OCI-LY1 (cell line): ENCODE results near the gene FA2H.

Experiments used
- H2AFZ ChIP-seq: fragments of 200-600 bp; sonication (generic), shearing (Covaris generic); 2 replicates; pipeline ENCODE4 v1.6.0; 2014; ENCODE audit warnings: antibody characterized with exemption, mild to moderate bottlenecking, low read length
- H3F3A ChIP-seq: fragments of 200-600 bp; sonication (generic), shearing (Covaris generic); 2 replicates; pipeline ENCODE4 v1.6.0; 2014; ENCODE audit warnings: mild to moderate bottlenecking, antibody characterized with exemption, low read length, moderate library complexity; ENCODE audit not compliant: insufficient read depth
- H3K27ac ChIP-seq: fragments of 200-600 bp; sonication (generic); 2 replicates; pipeline ENCODE4 v1.5.1; 2014; ENCODE audit warnings: low read length, mixed run types, mild to moderate bottlenecking, low read depth; ENCODE audit not compliant: poor library complexity, severe bottlenecking
- H3K27me3 ChIP-seq: fragments of 200-600 bp; sonication (generic); 2 replicates; pipeline ENCODE4 v1.6.0; 2014; ENCODE audit warnings: antibody characterized with exemption, mild to moderate bottlenecking, low read length, moderate library complexity; ENCODE audit not compliant: insufficient read depth
- H3K36me3 ChIP-seq: fragments of 200-600 bp; sonication (generic); 2 replicates; pipeline ENCODE4 v1.6.1; 2014; ENCODE audit warnings: mild to moderate bottlenecking, antibody characterized with exemption, low read length, moderate library complexity, mixed read lengths; ENCODE audit not compliant: insufficient read depth
- H3K4me1 ChIP-seq: fragments of 200-600 bp; sonication (generic); 2 replicates; pipeline ENCODE4 v1.5.1; 2014; ENCODE audit warnings: mild to moderate bottlenecking, low read length, moderate library complexity; ENCODE audit not compliant: insufficient read depth, severe bottlenecking
- H3K4me2 ChIP-seq: fragments of 200-600 bp; sonication (generic), shearing (Covaris generic); 2 replicates; pipeline ENCODE4 v1.6.1; 2014; ENCODE audit warnings: low read length
- H3K4me3 ChIP-seq: fragments of 200-600 bp; sonication (generic); 2 replicates; pipeline ENCODE4 v1.5.1; 2014; ENCODE audit warnings: low read length, low read depth, mild to moderate bottlenecking, mixed read lengths; ENCODE audit not compliant: poor library complexity, severe bottlenecking
- H3K79me2 ChIP-seq: fragments of 200-600 bp; shearing (Covaris generic); 2 replicates; pipeline ENCODE4 v1.6.1; 2016; ENCODE audit warnings: mixed run types, low read length, mixed read lengths; ENCODE audit not compliant: insufficient read depth
- H3K9ac ChIP-seq: fragments of 200-600 bp; sonication (generic), shearing (Covaris generic); 2 replicates; pipeline ENCODE4 v1.6.1; 2014; ENCODE audit warnings: mild to moderate bottlenecking, low read length, mixed read lengths
- H3K9me2 ChIP-seq: fragments of 200-600 bp; sonication (generic), shearing (Covaris generic); 2 replicates; pipeline ENCODE4 v1.6.1; 2014; ENCODE audit warnings: low read depth, mild to moderate bottlenecking, low read length, mixed read lengths
- H3K9me3 ChIP-seq: fragments of 200-600 bp; shearing (Covaris generic); 2 replicates; pipeline ENCODE4 v1.6.1; 2014; ENCODE audit warnings: low read length, mixed read lengths
- H4K20me1 ChIP-seq: fragments of 200-600 bp; sonication (generic), shearing (Covaris generic); 2 replicates; pipeline ENCODE4 v1.6.0; 2016; ENCODE audit warnings: mild to moderate bottlenecking, low read length; ENCODE audit not compliant: insufficient read depth
- CTCF ChIP-seq: fragments of 200-600 bp; sonication (generic), shearing (Covaris generic); IDR thresholded peaks from 2 replicates; pipeline ENCODE4 v1.5.1; 2017; ENCODE audit warnings: mild to moderate bottlenecking, antibody characterized with exemption, low read length, moderate library complexity, mixed read lengths
- EZH2 ChIP-seq: fragments of 200-600 bp; sonication (generic), shearing (Covaris generic); IDR thresholded peaks from 2 replicates; pipeline ENCODE4 v1.8.0; 2017; ENCODE audit warnings: borderline replicate concordance, mixed run types, mild to moderate bottlenecking, antibody characterized with exemption, low read length, moderate library complexity, mixed read lengths

The FA2H gene

DNA sequence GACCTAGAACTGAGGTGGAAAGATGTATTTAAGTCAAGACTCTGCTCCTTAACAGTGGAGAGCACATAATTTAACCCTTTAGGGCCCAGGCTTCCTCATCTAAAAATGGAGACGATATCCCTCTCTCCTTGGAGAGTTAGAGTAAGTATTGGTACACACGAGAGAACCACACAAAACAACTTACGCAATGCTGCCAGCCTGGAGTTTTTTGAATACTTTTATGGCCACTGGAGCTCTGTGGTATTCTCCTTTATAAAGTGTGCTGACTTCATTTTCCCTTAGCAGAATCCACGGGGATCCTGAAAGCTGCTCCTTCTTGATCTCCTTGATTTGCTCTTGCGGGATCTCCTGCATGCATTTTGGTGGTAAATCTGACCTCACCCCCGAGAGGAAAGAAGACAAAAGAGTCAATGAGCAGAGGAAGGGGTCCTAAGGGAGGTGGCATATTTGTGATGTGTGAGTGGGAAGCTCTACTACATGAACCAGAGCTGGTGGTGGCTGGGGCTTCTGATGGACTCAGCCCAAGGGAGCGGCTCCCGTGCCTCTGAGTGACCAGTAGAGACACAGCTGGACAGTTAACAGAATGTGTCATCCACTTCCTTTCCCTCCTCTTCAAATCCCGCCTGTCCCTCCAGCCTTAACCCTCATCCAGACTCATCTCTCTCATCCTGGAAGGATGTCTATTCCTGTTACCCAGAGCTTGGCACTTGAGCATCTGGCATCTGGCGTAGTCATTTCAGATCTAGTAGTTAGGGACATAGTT, 83.3 kb downstream of the FA2H start:
- H3K27me3 ChIP-seq: no peaks in the 10 kb centered on the region; the same call in 1 of the 2 replicates
- H2AFZ ChIP-seq: no peak overlapping the region
- no peaks in the 10 kb centered on the region for H3K9me3 ChIP-seq
- no peak overlapping the region for H3K9ac ChIP-seq
- H3K4me2 ChIP-seq: no peak overlapping the region
- H3K4me1 ChIP-seq: peaks cover 4% of the 10 kb centered on the region
- H3K27ac ChIP-seq: no peak overlapping the region
- H4K20me1 ChIP-seq: no peaks in the 10 kb centered on the region
- no peaks in the 10 kb centered on the region for H3K9me2 ChIP-seq
- no peaks in the 10 kb centered on the region for H3K79me2 ChIP-seq
- H3F3A ChIP-seq: no peaks in the 10 kb centered on the region
- H3K4me3 ChIP-seq: no peak overlapping the region
- no peaks in the 10 kb centered on the region; the same call in 1 of the 2 replicates for H3K36me3 ChIP-seq
- TF ChIP-seq EZH2 (no peak), CTCF (no peak)

GRCh38 chr16:74682556-74682955, 92.1 kb downstream of the FA2H start:
- H3K9ac ChIP-seq: no peak overlapping the region
- H4K20me1 ChIP-seq: no peaks in the 10 kb centered on the region
- no peaks in the 10 kb centered on the region for H3K4me1 ChIP-seq

GRCh38 chr16:74680681-74681080, 93.9 kb downstream of the FA2H start:
- Histone ChIP-seq H3K9ac (no peak overlapping the region), H4K20me1 (no peaks in the 10 kb centered on the region), H3F3A (no peaks in the 10 kb centered on the region), H3K27ac (no peak overlapping the region), H3K4me3 (no peak overlapping the region), H2AFZ (no peak overlapping the region), H3K36me3 (no peaks in the 10 kb centered on the region), H3K9me3 (no peaks in the 10 kb centered on the region), H3K9me2 (no peaks in the 10 kb centered on the region), H3K4me1 (no peaks in the 10 kb centered on the region), H3K27me3 (no peaks in the 10 kb centered on the region), H3K4me2 (no peak overlapping the region), H3K79me2 (no peaks in the 10 kb centered on the region)
- TF ChIP-seq EZH2 (no peak), CTCF (no peak)

More at GRCh38 chr16:74682556-74682955, 92.1 kb downstream of the FA2H start:
- Histone ChIP-seq H3K9me3 (no peaks in the 10 kb centered on the region), H3K27me3 (no peaks in the 10 kb centered on the region; the same call in 1 of the 2 replicates), H3F3A (no peaks in the 10 kb centered on the region), H3K79me2 (no peaks in the 10 kb centered on the region), H3K4me3 (no peak overlapping the region), H3K27ac (no peak overlapping the region), H2AFZ (no peak overlapping the region), H3K9me2 (no peaks in the 10 kb centered on the region), H3K36me3 (no peaks in the 10 kb centered on the region), H3K4me2 (no peak overlapping the region)
- TF ChIP-seq CTCF (no peak), EZH2 (no peak)
